GM23248 (cell line): ENCODE data around the gene LTK. TPM values are rescaled to one million over a fixed set of nuclear protein-coding genes. Genes with fewer than 3 reads are reported as not detected.

ENCODE experiments used
- DNase-seq: peaks from one replicate; pipeline ENCODE4 v3.0.0-alpha.2; 2015
- H2AFZ ChIP-seq: fragments of 200-600 bp; sonication (generic); 2 replicates; pipeline ENCODE4 v1.6.1; 2016; ENCODE audit warnings: antibody characterized with exemption
- H3F3A ChIP-seq: fragments of 200-600 bp; sonication (generic); 2 replicates; pipeline ENCODE4 v1.6.1; 2016; ENCODE audit warnings: mild to moderate bottlenecking, antibody characterized with exemption, mixed run types; ENCODE audit not compliant: insufficient read depth
- H3K27ac ChIP-seq: fragments of 200-600 bp; sonication (generic); 2 replicates; pipeline ENCODE4 v1.5.1; 2016; ENCODE audit warnings: mild to moderate bottlenecking
- H3K27me3 ChIP-seq: fragments of 200-600 bp; sonication (generic); replicated peaks from 2 replicates; pipeline ENCODE4 v1.6.1; 2016; ENCODE audit warnings: mild to moderate bottlenecking; ENCODE audit not compliant: insufficient read depth
- H3K36me3 ChIP-seq: fragments of 200-600 bp; sonication (generic); 2 replicates; pipeline ENCODE4 v1.6.1; 2016; ENCODE audit warnings: low read depth, mild to moderate bottlenecking
- H3K4me1 ChIP-seq: fragments of 200-600 bp; sonication (generic); 2 replicates; pipeline ENCODE4 v1.6.1; 2016; ENCODE audit warnings: mild to moderate bottlenecking; ENCODE audit not compliant: insufficient read depth
- H3K4me2 ChIP-seq: fragments of 200-600 bp; sonication (generic); one replicate; pipeline ENCODE4 v1.6.1; 2016; ENCODE audit warnings: mild to moderate bottlenecking; ENCODE audit not compliant: unreplicated experiment
- H3K4me3 ChIP-seq: fragments of 200-600 bp; sonication (generic); 2 replicates; pipeline ENCODE4 v1.5.1; 2016; ENCODE audit warnings: mild to moderate bottlenecking
- H3K79me2 ChIP-seq: fragments of 200-600 bp; sonication (generic); 2 replicates; pipeline ENCODE4 v1.6.1; 2016; ENCODE audit warnings: mild to moderate bottlenecking; ENCODE audit not compliant: insufficient read depth
- H3K9ac ChIP-seq: fragments of 200-600 bp; sonication (generic); 2 replicates; pipeline ENCODE4 v1.6.1; 2016; ENCODE audit warnings: mild to moderate bottlenecking
- H3K9me2 ChIP-seq: fragments of 200-600 bp; sonication (generic); 2 replicates; pipeline ENCODE4 v1.6.1; 2016; ENCODE audit warnings: mixed run types, mild to moderate bottlenecking, moderate library complexity; ENCODE audit not compliant: insufficient read depth
- H3K9me3 ChIP-seq: fragments of 200-600 bp; sonication (generic); one replicate; pipeline ENCODE4 v1.6.1; 2017; ENCODE audit warnings: low read depth
- H4K20me1 ChIP-seq: fragments of 200-600 bp; sonication (generic); 2 replicates; pipeline ENCODE4 v1.6.0; 2016; ENCODE audit not compliant: insufficient read depth
- EZH2 ChIP-seq: fragments of 200-600 bp; sonication (generic); IDR thresholded peaks from 2 replicates; pipeline ENCODE4 v1.6.1; 2018; ENCODE audit warnings: antibody characterized with exemption, mild to moderate bottlenecking; ENCODE audit not compliant: insufficient read depth, poor library complexity, severe bottlenecking
- EZH2phosphoT487 ChIP-seq: fragments of 200-600 bp; sonication (generic); IDR thresholded peaks from 2 replicates; pipeline ENCODE4 v1.6.1; 2018; ENCODE audit warnings: antibody characterized with exemption, moderate library complexity, mild to moderate bottlenecking, low read depth; ENCODE audit not compliant: insufficient read depth
- WGBS, 2 experiments: methylation state at CpG; one replicate each; pipeline ENCODE4 v1.1.6; 2015 to 2017; ENCODE audit warnings: low lambda C conversion rate in 2 of 2, low coverage in 1 of 2; ENCODE audit errors: missing lambda C conversion rate in 2 of 2; 5-methylcytosine and 5-hydroxymethylcytosine counted together
- in situ Hi-C: fragments of 300-500 bp; cut with MboI; formaldehyde crosslinking; loops from 2 replicates; pipeline ENCODE4 v1.15.0; 2020
- polyA plus RNA-seq: library from polyadenylated mRNA; unstranded; fragments of >200 nt; fragmentation: Nextera tagmentation; extraction: Ambion mirVana; gene quantifications from 2 replicates; pipeline ENCODE4 v1.2.1, GENCODE V29; 2016
- total RNA-seq: library from RNA; depleted of rRNA; stranded (reverse); fragments of >200 nt; shearing (Covaris generic); gene quantifications from 2 replicates; pipeline ENCODE4 v1.2.3, GENCODE V29; 2014

LTK gene
- total and polyA plus RNA-seq, 2 experiments from 2014 or later, result not detected

DNA sequence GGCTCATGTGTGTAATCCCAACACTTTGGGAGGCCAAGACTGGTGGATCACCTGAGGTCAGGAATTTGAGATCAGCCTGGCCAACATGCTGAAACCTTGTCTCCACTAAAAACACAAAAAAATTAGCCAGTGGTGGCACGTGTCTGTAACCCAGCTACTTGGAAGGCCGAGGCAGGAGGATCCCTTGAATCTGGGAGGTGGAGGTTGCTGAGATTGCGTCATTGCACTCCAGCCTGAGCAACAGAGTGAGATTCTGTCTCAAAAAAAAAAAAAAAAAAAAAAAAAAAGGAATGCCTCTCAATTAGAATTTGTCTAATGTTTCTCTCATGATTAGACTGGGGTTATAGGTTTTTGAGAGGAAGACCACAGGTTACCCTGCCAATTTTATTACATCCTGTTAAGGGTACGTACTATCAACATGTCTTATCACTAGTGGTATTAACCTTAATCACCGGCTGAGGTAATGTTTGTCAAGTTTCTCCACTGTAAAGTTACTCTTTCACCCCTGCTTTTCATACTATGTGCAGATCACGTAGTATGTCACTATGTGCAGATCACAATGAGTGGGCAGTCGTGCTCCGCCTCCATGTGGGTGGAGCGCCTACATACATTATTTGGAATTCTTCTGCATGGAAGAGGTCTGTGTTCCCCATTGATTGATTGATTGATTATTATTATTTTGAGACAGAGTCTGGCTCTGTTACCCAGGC is 36.6 kb upstream of the LTK start:
- in situ Hi-C loops, result no loop called here
- Histone ChIP-seq H3K27ac (no peak overlapping the region), H3K27me3 (no peaks in the 10 kb centered on the region), H4K20me1 (no peaks in the 10 kb centered on the region), H3F3A (peaks cover 10% of the 10 kb centered on the region; the same call in 1 of the 2 replicates), H3K9me3 (no peaks in the 10 kb centered on the region), H3K9ac (no peak overlapping the region), H3K4me1 (peaks cover 12% of the 10 kb centered on the region; the same call in 1 of the 2 replicates), H3K79me2 (no peaks in the 10 kb centered on the region), H2AFZ (no peak overlapping the region), H3K4me2 (no peak overlapping the region), H3K9me2 (no peaks in the 10 kb centered on the region), H3K4me3 (no peak overlapping the region), H3K36me3 (no peaks in the 10 kb centered on the region)
- TF ChIP-seq EZH2phosphoT487, result no peak
- no peak for TF ChIP-seq EZH2
- no peak for DNase-seq
- 89 to 91% methylated on average over 9 of the region's 9 CpGs for WGBS, 2 experiments

DNA sequence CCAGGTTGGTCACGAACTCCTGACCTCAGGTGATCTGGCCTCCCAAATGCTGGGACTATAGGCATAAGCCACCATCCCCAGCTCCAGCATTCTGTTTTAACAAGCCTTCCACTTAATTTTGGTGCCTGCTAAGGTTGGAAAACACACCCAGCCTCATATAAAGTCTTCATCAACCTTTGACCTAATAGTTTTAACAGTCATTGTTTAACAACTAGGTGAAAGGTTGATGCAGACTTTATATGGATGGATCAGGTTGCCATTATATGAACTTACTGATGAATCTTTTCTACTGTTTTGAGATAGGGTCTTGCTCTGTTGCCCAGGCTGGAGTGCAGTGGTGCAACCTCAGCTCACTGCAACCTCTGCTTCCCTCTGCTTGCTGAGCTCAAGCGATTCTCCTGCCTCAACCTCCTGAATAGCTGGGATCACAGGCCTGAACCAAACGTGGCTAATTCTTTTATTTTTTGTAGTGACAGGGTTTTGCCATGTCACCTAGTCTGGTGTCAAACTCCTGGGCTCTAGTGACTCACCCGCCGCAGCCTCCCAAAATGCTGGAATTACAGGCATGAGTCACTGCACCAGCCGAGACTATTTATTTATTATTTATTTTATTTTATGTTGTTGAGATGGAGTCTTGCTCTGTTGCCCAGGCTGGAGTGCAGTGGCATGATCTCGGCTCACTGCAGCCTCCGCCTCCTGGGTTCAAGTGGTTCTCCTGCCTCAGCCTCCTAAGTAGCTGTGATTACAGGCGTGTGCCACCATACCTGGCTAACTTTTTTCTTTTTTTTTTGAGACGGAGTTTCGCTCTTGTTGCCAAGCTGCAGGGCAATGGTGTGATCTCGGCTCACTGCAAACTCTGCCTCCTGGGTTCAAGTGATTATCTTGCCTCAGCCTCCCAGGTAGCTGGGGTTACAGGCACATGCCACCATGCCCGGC is 33.5 kb upstream of the LTK start:
- peaks cover 18% of the 10 kb centered on the region for H3K79me2 ChIP-seq
- peak; percentile 85 for DNase-seq
- H3K4me2 ChIP-seq, result no peak overlapping the region
- WGBS, 2 experiments, result 46 to 58% methylated on average over 10 to 13 of the region's 13 CpGs
- peaks cover 19% of the 10 kb centered on the region; the same call in 1 of the 2 replicates for H3F3A ChIP-seq
- H3K27me3 ChIP-seq, result no peaks in the 10 kb centered on the region
- TF ChIP-seq EZH2phosphoT487 (no peak), EZH2 (no peak)
- no peaks in the 10 kb centered on the region for H3K36me3 ChIP-seq
- peak overlapping the region; percentile 70 for H3K27ac ChIP-seq
- in situ Hi-C loops, result no loop called here
- H3K9me3 ChIP-seq, result no peaks in the 10 kb centered on the region
- H3K4me1 ChIP-seq, result peaks cover 13% of the 10 kb centered on the region; the same call in 1 of the 2 replicates
- H3K4me3 ChIP-seq, result no peak overlapping the region
- no peaks in the 10 kb centered on the region for H3K9me2 ChIP-seq
- H4K20me1 ChIP-seq, result no peaks in the 10 kb centered on the region
- H2AFZ ChIP-seq, result no peak overlapping the region
- peak overlapping the region; percentile 53 for H3K9ac ChIP-seq

- H3K27ac ChIP-seq, result peak overlapping the region; percentile 64
- no peak overlapping the region for H3K4me3 ChIP-seq
- H3K9me3 ChIP-seq, result no peaks in the 10 kb centered on the region
- DNase-seq, result no peak
- H3K4me2 ChIP-seq, result no peak overlapping the region
- H3K4me1 ChIP-seq, result peaks cover 13% of the 10 kb centered on the region; the same call in 1 of the 2 replicates
- no peaks in the 10 kb centered on the region for H3K9me2 ChIP-seq
- peaks cover 19% of the 10 kb centered on the region; the same call in 1 of the 2 replicates for H3F3A ChIP-seq
- 0 out of 2 replicates have a peak overlapping the region, but pooled peaks have one; percentile 25 for H3K9ac ChIP-seq
- H3K79me2 ChIP-seq, result peaks cover 35% of the 10 kb centered on the region
- WGBS, 2 experiments, result 95 to 99% methylated on average over 3 of the region's 3 CpGs
- in situ Hi-C loops, result no loop called here
- no peaks in the 10 kb centered on the region for H4K20me1 ChIP-seq
- TF ChIP-seq EZH2 (no peak), EZH2phosphoT487 (no peak)
- H3K36me3 ChIP-seq, result no peaks in the 10 kb centered on the region
- 0 out of 2 replicates have a peak overlapping the region, but pooled peaks have one; percentile 96 for H2AFZ ChIP-seq
- H3K27me3 ChIP-seq, result no peaks in the 10 kb centered on the region
These were observed 31.6 kb upstream of the LTK start for GRCh38 chr15:41545218-41545617.

DNA sequence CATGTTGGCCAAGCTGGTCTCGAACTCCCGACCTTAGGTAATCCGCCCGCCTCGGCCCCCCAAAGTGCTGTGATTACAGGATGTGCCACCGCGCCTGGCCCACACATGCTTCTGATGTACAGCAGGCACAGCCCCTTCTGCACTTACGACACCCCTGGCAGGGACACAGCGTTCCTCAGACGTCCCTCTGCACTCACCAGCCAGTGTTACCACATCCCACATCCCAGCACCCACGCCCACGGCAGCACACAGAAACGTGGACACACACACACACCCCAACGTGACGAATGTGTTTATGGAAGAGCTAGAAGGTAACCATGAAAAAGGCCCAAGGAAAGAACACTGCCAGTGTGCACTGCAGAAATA is 31.0 kb upstream of the LTK start:
- Histone ChIP-seq H3K9me2 (no peaks in the 10 kb centered on the region), H4K20me1 (no peaks in the 10 kb centered on the region), H3F3A (peaks cover 19% of the 10 kb centered on the region; the same call in 1 of the 2 replicates), H3K4me3 (peak overlapping the region; percentile 95), H3K9me3 (no peaks in the 10 kb centered on the region), H3K27ac (peak overlapping the region; percentile 64), H3K27me3 (no peaks in the 10 kb centered on the region), H3K36me3 (no peaks in the 10 kb centered on the region), H3K9ac (peak overlapping the region; percentile 93), H3K79me2 (peaks cover 35% of the 10 kb centered on the region), H3K4me1 (peaks cover 13% of the 10 kb centered on the region; the same call in 1 of the 2 replicates), H3K4me2 (peak overlapping the region; percentile 95), H2AFZ (peak overlapping the region; percentile 96)
- 5 to 8% methylated on average over 15 of the region's 15 CpGs for WGBS, 2 experiments
- TF ChIP-seq EZH2 (no peak), EZH2phosphoT487 (no peak)
- peak; percentile 89 for DNase-seq
- in situ Hi-C loops, result no loop called here
